NB4 (cell line): ENCODE data around the gene PMEPA1.

Experiments
- DNase-seq: peaks from one replicate; pipeline ENCODE4 v3.0.0; 2010; ENCODE audit warnings: low read depth
- H3K4me3 ChIP-seq: one replicate; pipeline ENCODE4 v1.5.1; 2011; ENCODE audit warnings: mild to moderate bottlenecking, low read depth, low read length, moderate library complexity
- CTCF ChIP-seq: IDR thresholded peaks from one replicate; pipeline ENCODE4 v1.5.1; 2012; ENCODE audit warnings: low read depth, low read length
- MAX ChIP-seq: IDR thresholded peaks from 2 replicates; pipeline ENCODE4 v1.6.1; 2011; ENCODE audit warnings: low read depth, low read length
- MYC ChIP-seq: IDR thresholded peaks from 2 replicates; pipeline ENCODE4 v1.6.1; 2011; ENCODE audit warnings: low read depth, low read length
- POLR2A ChIP-seq: IDR thresholded peaks from 2 replicates; pipeline ENCODE4 v1.6.1; 2011; ENCODE audit warnings: mild to moderate bottlenecking; ENCODE audit not compliant: insufficient read length; ENCODE audit errors: extremely low read depth

The PMEPA1 gene

DNA sequence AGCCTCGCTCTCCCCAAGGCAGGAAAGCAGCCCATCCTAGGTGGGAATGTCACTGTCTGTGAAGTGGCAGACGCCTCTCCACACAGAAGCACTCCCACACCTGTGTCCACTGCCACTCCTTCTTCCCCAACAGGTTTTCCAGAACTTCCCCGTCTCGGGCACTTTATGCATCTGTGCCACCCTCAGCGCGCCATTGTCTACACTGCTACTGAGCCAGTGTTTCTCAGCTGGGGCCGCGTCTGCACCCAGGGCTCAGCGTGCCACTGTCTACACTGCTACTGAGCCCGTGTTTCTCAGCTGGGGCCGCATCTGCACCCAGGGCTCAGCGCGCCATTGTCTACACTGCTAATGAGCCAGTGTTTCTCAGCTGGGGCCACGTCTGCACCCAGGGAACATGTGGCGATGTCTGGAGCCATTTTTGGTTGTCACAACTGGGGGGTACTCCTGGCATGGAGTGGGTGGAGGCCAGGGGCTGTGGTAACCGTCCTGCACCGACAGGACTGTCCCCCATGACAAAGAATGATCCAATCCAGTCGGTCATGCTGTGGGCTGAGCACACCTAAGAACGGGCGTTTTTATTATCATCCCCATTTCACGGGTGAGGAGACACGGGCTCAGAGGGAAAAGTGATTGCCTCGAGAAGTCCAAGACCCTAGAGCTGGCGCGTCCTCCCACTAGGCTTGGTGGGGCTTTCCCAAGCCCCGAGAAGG, 47.9 kb downstream of the PMEPA1 start:
- TF ChIP-seq POLR2A: no peak
- TF ChIP-seq CTCF: no peak
- TF ChIP-seq MAX: no peak
- TF ChIP-seq MYC: no peak
- no peak for DNase-seq
- no peak overlapping the region for H3K4me3 ChIP-seq

DNA sequence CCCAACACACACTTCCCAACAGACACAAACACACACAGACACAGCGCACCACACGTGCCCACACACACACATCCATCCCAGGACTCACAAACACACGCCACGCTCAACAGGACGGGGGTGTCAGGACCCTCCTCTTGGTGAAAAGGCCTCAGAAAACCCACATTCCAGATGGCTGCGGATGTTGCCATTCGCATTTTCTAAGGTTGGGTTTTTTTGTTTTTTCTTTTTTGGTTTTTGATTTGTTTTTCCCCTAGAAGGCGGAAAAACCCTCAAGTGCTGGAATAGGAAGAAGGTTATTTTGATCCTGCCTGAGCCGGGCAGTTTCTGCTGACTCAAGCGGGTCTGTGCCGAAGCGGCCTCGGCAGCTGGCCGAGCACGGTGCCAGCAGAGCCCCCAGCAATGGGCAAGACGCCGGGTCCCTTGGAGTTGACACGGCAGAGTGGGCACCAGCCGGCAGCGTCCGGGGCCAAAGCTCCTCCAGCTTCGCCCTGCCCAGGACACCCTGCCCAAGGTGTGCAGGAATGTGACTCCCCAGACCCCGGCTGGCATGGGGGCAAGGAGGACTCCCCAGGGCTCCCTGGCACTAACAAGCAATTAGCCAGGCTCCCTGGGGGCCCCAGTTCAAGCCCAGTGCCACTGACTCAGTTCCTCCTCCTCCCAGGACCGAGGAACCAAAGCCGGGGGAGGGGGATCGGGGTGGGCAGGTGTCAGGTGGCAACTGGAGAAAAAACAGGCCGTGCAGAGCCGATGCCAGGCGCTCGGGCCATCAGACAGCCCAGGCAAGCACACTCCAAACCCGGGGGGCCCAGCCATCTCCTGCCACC, 48.7 kb downstream of the PMEPA1 start:
- TF ChIP-seq MAX: no peak
- TF ChIP-seq POLR2A: no peak
- no peak for TF ChIP-seq CTCF
- TF ChIP-seq MYC: no peak
- no peak for DNase-seq
- no peak overlapping the region for H3K4me3 ChIP-seq

DNA sequence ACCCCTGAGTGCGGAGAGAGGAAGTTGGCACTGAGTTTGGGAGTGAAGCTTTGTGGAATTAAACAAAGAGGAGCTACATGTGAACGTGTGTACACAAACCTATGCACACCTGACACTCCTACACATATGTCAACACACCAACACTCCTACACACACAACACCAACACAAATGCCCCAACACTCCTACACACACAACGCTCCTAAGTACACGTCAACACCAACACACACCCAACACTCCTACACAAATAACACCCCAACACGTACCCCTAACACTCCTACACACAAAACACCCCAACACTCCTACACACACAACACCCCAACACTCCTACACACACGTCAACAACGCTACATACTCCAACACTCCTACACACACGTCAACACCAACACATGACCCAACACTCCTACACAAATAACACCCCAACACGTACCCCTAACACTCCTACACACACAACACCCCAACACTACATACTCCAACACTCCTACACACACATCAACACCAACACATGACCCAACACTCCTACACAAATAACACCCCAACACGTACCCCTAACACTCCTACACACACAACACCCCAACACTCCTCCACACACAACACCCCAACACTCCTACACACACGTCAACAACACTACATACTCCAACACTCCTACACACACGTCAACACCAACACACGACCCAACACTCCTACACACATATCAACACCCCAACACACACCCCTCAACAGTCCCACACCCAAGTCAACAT, 49.5 kb downstream of the PMEPA1 start:
- no peak for DNase-seq
- H3K4me3 ChIP-seq: no peak overlapping the region
- TF ChIP-seq CTCF: no peak

DNA sequence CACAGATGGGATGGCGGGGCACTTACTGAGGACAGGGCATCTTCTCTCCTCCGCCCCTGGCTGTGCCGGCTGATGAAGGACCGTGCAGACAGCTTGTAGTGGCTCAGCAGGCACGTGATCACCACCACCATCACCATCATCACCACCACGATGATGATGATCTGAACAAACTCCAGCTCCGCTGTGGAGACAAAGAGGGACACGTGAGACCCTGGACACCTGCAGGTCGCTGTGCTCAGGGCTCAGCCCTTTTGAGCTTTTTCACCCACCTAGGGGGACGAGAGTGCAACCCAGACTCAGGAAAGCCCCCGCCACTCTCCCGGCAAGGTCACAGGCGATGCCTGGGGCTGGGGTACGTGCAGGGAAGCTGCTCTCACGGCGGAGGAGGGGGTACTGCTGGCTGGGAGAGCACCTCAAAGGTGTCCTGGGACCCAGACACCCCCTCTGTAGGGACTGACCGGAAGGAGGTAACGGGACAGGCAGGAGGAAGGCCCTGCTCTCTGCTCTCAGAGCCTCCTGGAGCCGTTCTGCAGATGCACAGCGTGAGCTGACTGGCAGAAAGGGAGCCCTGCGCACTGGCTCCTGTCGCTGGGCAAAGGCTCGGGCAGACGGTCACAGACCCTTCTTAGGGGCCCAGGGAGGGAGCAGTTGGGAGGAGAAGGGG, 50.2 kb downstream of the PMEPA1 start:
- TF ChIP-seq POLR2A (no peak), MAX (no peak), MYC (no peak), CTCF (no peak)
- no peak overlapping the region for H3K4me3 ChIP-seq
- DNase-seq: no peak

GRCh38 chr20:57658833-57659516, 50.8 kb downstream of the PMEPA1 start:
- no peak overlapping the region for H3K4me3 ChIP-seq
- no peak for DNase-seq
- TF ChIP-seq POLR2A (no peak), MYC (no peak)
